Osteocyte (in vitro differentiated cells): ENCODE data around the gene PODN. TPM values are rescaled to one million over a fixed set of nuclear protein-coding genes. Genes with fewer than 3 reads are reported as not detected.

Experiments used
- DNase-seq: peaks from one replicate; pipeline ENCODE4 v3.0.0; 2021; ENCODE audit warnings: mixed read lengths; ENCODE audit not compliant: unreplicated experiment; ENCODE audit errors: extremely low spot score
- H3K27ac Mint-ChIP-seq: one replicate; pipeline ENCODE4 v1.8.0; 2021; ENCODE audit warnings: mild to moderate bottlenecking, mixed read lengths; ENCODE audit not compliant: unreplicated experiment
- H3K27me3 Mint-ChIP-seq: one replicate; pipeline ENCODE4 v1.8.0; 2021; ENCODE audit warnings: mixed read lengths; ENCODE audit not compliant: unreplicated experiment
- H3K36me3 Mint-ChIP-seq: one replicate; pipeline ENCODE4 v1.8.0; 2021; ENCODE audit warnings: mixed read lengths; ENCODE audit not compliant: unreplicated experiment
- H3K4me1 Mint-ChIP-seq: one replicate; pipeline ENCODE4 v1.8.0; 2021; ENCODE audit warnings: mixed read lengths; ENCODE audit not compliant: unreplicated experiment
- H3K4me3 Mint-ChIP-seq: one replicate; pipeline ENCODE4 v1.8.0; 2021; ENCODE audit warnings: mild to moderate bottlenecking, moderate library complexity, mixed read lengths; ENCODE audit not compliant: unreplicated experiment
- H3K9me3 Mint-ChIP-seq: one replicate; pipeline ENCODE4 v1.8.0; 2021; ENCODE audit warnings: mixed read lengths; ENCODE audit not compliant: unreplicated experiment
- CTCF ChIP-seq: fragments of 200-600 bp; sonication (generic); IDR thresholded peaks from 2 replicates; pipeline ENCODE4 v1.5.0; 2021; ENCODE audit warnings: antibody characterized with exemption, mild to moderate bottlenecking, moderate library complexity
- total RNA-seq: library from RNA; stranded (reverse); gene quantifications from 2 replicates; pipeline ENCODE4 v1.2.1, GENCODE V29; 2021

Gene PODN
- total RNA-seq, 1 donor from 2014 or later = 6.6 TPM

GRCh38 chr1:53076721-53077598 is 14.9 kb downstream of the PODN start:
- H3K27ac Mint-ChIP-seq = no peak overlapping the region
- no peak for TF ChIP-seq CTCF
- H3K27me3 Mint-ChIP-seq = no peaks in the 10 kb centered on the region
- H3K4me3 Mint-ChIP-seq = no peak overlapping the region
- no peak for DNase-seq
- H3K9me3 Mint-ChIP-seq = no peaks in the 10 kb centered on the region
- no peaks in the 10 kb centered on the region for H3K36me3 Mint-ChIP-seq
- no peaks in the 10 kb centered on the region for H3K4me1 Mint-ChIP-seq

- no peak for DNase-seq
- H3K27ac Mint-ChIP-seq = no peak overlapping the region
- no peaks in the 10 kb centered on the region for H3K36me3 Mint-ChIP-seq
- TF ChIP-seq CTCF = no peak
- no peaks in the 10 kb centered on the region for H3K9me3 Mint-ChIP-seq
- no peaks in the 10 kb centered on the region for H3K4me1 Mint-ChIP-seq
- H3K4me3 Mint-ChIP-seq = no peak overlapping the region
- H3K27me3 Mint-ChIP-seq = no peaks in the 10 kb centered on the region
Observed at GRCh38 chr1:53077599-53077965, 15.6 kb downstream of the PODN start.

- H3K36me3 Mint-ChIP-seq = peaks cover 1% of the 10 kb centered on the region
- no peaks in the 10 kb centered on the region for H3K9me3 Mint-ChIP-seq
- H3K27me3 Mint-ChIP-seq = no peaks in the 10 kb centered on the region
- H3K27ac Mint-ChIP-seq = no peak overlapping the region
- no peak overlapping the region for H3K4me3 Mint-ChIP-seq
- no peak for DNase-seq
- H3K4me1 Mint-ChIP-seq = no peaks in the 10 kb centered on the region
- TF ChIP-seq CTCF = no peak
Observed at GRCh38 chr1:53078333-53079101, 16.5 kb downstream of the PODN start.

GRCh38 chr1:53079251-53079650 is 17.2 kb downstream of the PODN start:
- TF ChIP-seq CTCF = no peak
- H3K4me3 Mint-ChIP-seq = no peak overlapping the region

GRCh38 chr1:53080041-53080440 is 18.0 kb downstream of the PODN start:
- Mint-ChIP-seq H3K4me1 (peaks cover 4% of the 10 kb centered on the region), H3K36me3 (peaks cover 1% of the 10 kb centered on the region), H3K27ac (no peak overlapping the region), H3K9me3 (no peaks in the 10 kb centered on the region), H3K4me3 (no peak overlapping the region), H3K27me3 (no peaks in the 10 kb centered on the region)
- no peak for TF ChIP-seq CTCF
- DNase-seq = no peak

More at GRCh38 chr1:53079251-53079650, 17.2 kb downstream of the PODN start:
- no peak for DNase-seq
- no peaks in the 10 kb centered on the region for H3K9me3 Mint-ChIP-seq
- H3K27me3 Mint-ChIP-seq = no peaks in the 10 kb centered on the region
- peaks cover 1% of the 10 kb centered on the region for H3K36me3 Mint-ChIP-seq
- no peaks in the 10 kb centered on the region for H3K4me1 Mint-ChIP-seq
- no peak overlapping the region for H3K27ac Mint-ChIP-seq
